ENCODE results near the gene GGCT. TPM values are rescaled to one million over a fixed set of nuclear protein-coding genes. Genes with fewer than 3 reads are reported as not detected.

The GGCT gene
- total and polyA plus RNA-seq, 2 of the 8 experiments (the other 6 are each of a cell fraction or from before 2014, with no cell fraction given): 50.0 to 129 TPM

GRCh38 chr7:30524545-30524944 is 19.9 kb upstream of the GGCT start:
- FAIRE-seq (no peak), DNase-seq (ENCODE audit: low read depth in 1 of 2, low spot score in 2 of 2) (no peak)
- Histone ChIP-seq H2BK5ac (ENCODE audit: low read depth, low read length) (no peak overlapping the region), H2BK15ac (ENCODE audit: low read length) (no peak overlapping the region), H3K27ac (ENCODE audit: low read depth, low read length) (no peak overlapping the region), H3K36me3 (ENCODE audit: control insufficient read depth in 2 of 4, insufficient read depth in 4 of 4, low read length in 3 of 4) (no peaks in the 10 kb centered on the region), H3K9me3 (ENCODE audit: insufficient read depth in 2 of 2, low read depth in 1 of 2, low read length in 1 of 2) (no peaks in the 10 kb centered on the region), H3K4me3 (ENCODE audit: extremely low read depth in 1 of 4, insufficient read depth in 2 of 4, low read depth in 3 of 4, low read length in 4 of 4) (no peak overlapping the region), H3K4ac (replicated peaks; ENCODE audit: insufficient read length, low read depth, low read length) (no peak overlapping the region), H4K20me1 (replicated peaks in 1 of 2; ENCODE audit: control insufficient read depth in 1 of 2, insufficient read depth in 2 of 2, low read length in 2 of 2) (no peaks in the 10 kb centered on the region), H4K91ac (replicated peaks; ENCODE audit: insufficient read length, low read length) (no peak overlapping the region), H2BK120ac (replicated peaks; ENCODE audit: low read depth, low read length) (no peak overlapping the region), H2BK12ac (ENCODE audit: low read depth, low read length) (no peak overlapping the region), H2AFZ (ENCODE audit: low read length) (no peak overlapping the region), H3K79me2 (ENCODE audit: control insufficient read depth in 1 of 2, insufficient read depth in 2 of 2, low read length in 2 of 2) (no peaks in the 10 kb centered on the region), H2AK5ac (ENCODE audit: low read depth, low read length) (no peak overlapping the region), H4K8ac (ENCODE audit: extremely low read depth, insufficient read depth, low read length) (no peak overlapping the region), H3K9ac (replicated peaks in 1 of 4; ENCODE audit: extremely low read depth in 1 of 4, low read depth in 3 of 4, low read length in 3 of 4) (no peak overlapping the region), H3K14ac (ENCODE audit: insufficient read length) (no peak overlapping the region), H3K4me1 (replicated peaks in 1 of 4; ENCODE audit: control insufficient read depth in 3 of 4, insufficient read depth in 4 of 4, low read length in 3 of 4) (no peaks in the 10 kb centered on the region), H3K23me2 (ENCODE audit: low read depth, low read length) (no peaks in the 10 kb centered on the region), H3K27me3 (replicated peaks in 1 of 4; ENCODE audit: control insufficient read depth in 3 of 4, extremely low read depth in 1 of 4, insufficient read depth in 3 of 4, low read length in 3 of 4) (no peaks in the 10 kb centered on the region), H3K56ac (replicated peaks; ENCODE audit: insufficient read length, low read depth, low read length) (no peak overlapping the region), H3K18ac (ENCODE audit: extremely low read depth, low read length) (no peak overlapping the region), H2BK20ac (ENCODE audit: low read length) (no peak overlapping the region), H4K5ac (ENCODE audit: insufficient read length, low read depth, low read length) (no peak overlapping the region), H3K4me2 (ENCODE audit: insufficient read depth in 1 of 2, low read depth in 2 of 2, low read length in 2 of 2) (no peak overlapping the region), H3K79me1 (ENCODE audit: low read depth, low read length) (no peaks in the 10 kb centered on the region), H3K23ac (ENCODE audit: insufficient read length) (no peak overlapping the region)
- 79% methylated on average over 2 of the region's 2 CpGs; no CpG with 5 or more reads in 1 of the 2 experiments for WGBS, 2 experiments (ENCODE audit: extremely low coverage in 1 of 2, insufficient coverage in 1 of 2, insufficient read length in 1 of 2, insufficient replicate concordance in 2 of 2, low coverage in 1 of 2, low lambda C conversion rate in 2 of 2, missing lambda C conversion rate in 1 of 2)
- ChIA-PET POLR2A (ENCODE audit: partially characterized antibody) (no interaction called here), CTCF (ENCODE audit: partially characterized antibody) (no interaction called here)
- TF ChIP-seq CBX8 (IDR thresholded peaks at IDR 0.05; ENCODE audit: borderline replicate concordance, low read depth, low read length): no peak
- TF ChIP-seq ASH2L (IDR thresholded peaks at IDR 0.05; ENCODE audit: low read length): no peak
- TF ChIP-seq FOSL1 (IDR thresholded peaks at IDR 0.05; ENCODE audit: insufficient read depth, low read depth, low read length): no peak
- TF ChIP-seq BRCA1 (IDR thresholded peaks at IDR 0.05; ENCODE audit: low read depth, low read length): no peak
- TF ChIP-seq RNF2 (IDR thresholded peaks at IDR 0.05; ENCODE audit: borderline replicate concordance, low read depth, low read length, missing control alignments, poor library complexity, severe bottlenecking): no peak
- TF ChIP-seq PHF8 (conservative IDR thresholded peaks at IDR 0.05; ENCODE audit: low read depth, low read length): no peak
- no peak for TF ChIP-seq SUZ12 (IDR thresholded peaks at IDR 0.05; ENCODE audit: low read length)
- no peak for TF ChIP-seq SP1 (IDR thresholded peaks at IDR 0.05; ENCODE audit: low read depth, low read length)
- TF ChIP-seq SP2 (IDR thresholded peaks at IDR 0.05; ENCODE audit: low read length): no peak
- no peak for TF ChIP-seq CHD1 (IDR thresholded peaks at IDR 0.05; ENCODE audit: low read depth, low read length)
- TF ChIP-seq SRF (IDR thresholded peaks at IDR 0.05; ENCODE audit: low read depth, low read length): no peak
- TF ChIP-seq NRF1 (IDR thresholded peaks at IDR 0.05; ENCODE audit: low read depth, low read length): no peak
- no peak for TF ChIP-seq EP300 (IDR thresholded peaks at IDR 0.05; ENCODE audit: borderline replicate concordance in 1 of 2, low read depth in 2 of 2, low read length in 2 of 2)
- no peak for TF ChIP-seq HDAC6 (IDR thresholded peaks at IDR 0.05; ENCODE audit: low read depth, low read length)

Data from H1 (cell line).